PFSK-1 (cell line): ENCODE measurements around the gene RREB1.

Source experiments
- FOXP2 ChIP-seq: optimal IDR thresholded peaks from 2 replicates; pipeline ENCODE3; 2011; ENCODE audit warnings: borderline replicate concordance, control low read depth, inconsistent platforms; ENCODE audit not compliant: insufficient read depth; ENCODE audit errors: extremely low read length, extremely low read depth
- POLR2AphosphoS5 ChIP-seq: IDR thresholded peaks from 2 replicates; pipeline ENCODE4 v1.6.1; 2012; ENCODE audit warnings: low read depth, mild to moderate bottlenecking, control low read depth, low read length, moderate library complexity
- SIN3A ChIP-seq: IDR thresholded peaks from 2 replicates; pipeline ENCODE4 v1.6.1; 2012; ENCODE audit warnings: mild to moderate bottlenecking, low read length, moderate library complexity, borderline replicate concordance; ENCODE audit not compliant: insufficient read depth
- TAF1 ChIP-seq: IDR thresholded peaks from 2 replicates; pipeline ENCODE4 v1.6.1; 2012; ENCODE audit warnings: low read length, control low read depth, borderline replicate concordance; ENCODE audit not compliant: insufficient read depth
- TF ChIP-seq, protein P1 (sequence below), 2 experiments: IDR thresholded peaks; 2 replicates each; pipeline versions ENCODE4 v1.6.1 to v1.8.0; 2011 to 2012; ENCODE audit warnings: low read depth in 2 of 2, low read length in 2 of 2, control low read depth in 1 of 2, inconsistent platforms in 1 of 2, mild to moderate bottlenecking in 1 of 2, moderate library complexity in 1 of 2; ENCODE audit not compliant: insufficient read depth in 1 of 2

The RREB1 gene

DNA sequence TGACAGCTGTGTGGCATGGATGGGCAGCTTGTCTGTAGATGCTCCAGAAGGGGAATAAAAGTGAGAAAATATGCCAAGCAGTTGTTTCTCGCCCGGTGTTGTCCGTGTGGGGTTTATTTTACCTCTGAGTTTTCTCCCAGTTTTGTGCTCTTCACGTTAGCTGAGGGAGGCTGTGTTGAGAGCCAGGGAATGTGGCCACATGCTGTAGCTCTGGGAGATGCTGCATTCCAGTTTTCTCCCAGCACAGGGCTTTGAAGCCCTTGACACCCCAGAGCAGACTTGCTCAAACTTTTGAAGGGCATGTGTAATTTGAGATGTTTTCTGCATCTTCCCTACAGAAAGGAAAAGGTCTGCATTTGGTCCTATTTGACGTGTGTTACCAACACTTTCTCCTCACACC, 67.7 kb downstream of the RREB1 start:
- TF ChIP-seq SIN3A = no peak
- TF ChIP-seq, protein P1, sequence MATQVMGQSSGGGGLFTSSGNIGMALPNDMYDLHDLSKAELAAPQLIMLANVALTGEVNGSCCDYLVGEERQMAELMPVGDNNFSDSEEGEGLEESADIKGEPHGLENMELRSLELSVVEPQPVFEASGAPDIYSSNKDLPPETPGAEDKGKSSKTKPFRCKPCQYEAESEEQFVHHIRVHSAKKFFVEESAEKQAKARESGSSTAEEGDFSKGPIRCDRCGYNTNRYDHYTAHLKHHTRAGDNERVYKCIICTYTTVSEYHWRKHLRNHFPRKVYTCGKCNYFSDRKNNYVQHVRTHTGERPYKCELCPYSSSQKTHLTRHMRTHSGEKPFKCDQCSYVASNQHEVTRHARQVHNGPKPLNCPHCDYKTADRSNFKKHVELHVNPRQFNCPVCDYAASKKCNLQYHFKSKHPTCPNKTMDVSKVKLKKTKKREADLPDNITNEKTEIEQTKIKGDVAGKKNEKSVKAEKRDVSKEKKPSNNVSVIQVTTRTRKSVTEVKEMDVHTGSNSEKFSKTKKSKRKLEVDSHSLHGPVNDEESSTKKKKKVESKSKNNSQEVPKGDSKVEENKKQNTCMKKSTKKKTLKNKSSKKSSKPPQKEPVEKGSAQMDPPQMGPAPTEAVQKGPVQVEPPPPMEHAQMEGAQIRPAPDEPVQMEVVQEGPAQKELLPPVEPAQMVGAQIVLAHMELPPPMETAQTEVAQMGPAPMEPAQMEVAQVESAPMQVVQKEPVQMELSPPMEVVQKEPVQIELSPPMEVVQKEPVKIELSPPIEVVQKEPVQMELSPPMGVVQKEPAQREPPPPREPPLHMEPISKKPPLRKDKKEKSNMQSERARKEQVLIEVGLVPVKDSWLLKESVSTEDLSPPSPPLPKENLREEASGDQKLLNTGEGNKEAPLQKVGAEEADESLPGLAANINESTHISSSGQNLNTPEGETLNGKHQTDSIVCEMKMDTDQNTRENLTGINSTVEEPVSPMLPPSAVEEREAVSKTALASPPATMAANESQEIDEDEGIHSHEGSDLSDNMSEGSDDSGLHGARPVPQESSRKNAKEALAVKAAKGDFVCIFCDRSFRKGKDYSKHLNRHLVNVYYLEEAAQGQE (IDR thresholded peaks at IDR 0.05; ENCODE audit: insufficient read depth in 1 of 2, low read depth in 2 of 2, low read length in 2 of 2) = no peak

- TF ChIP-seq, protein P1 (IDR thresholded peaks at IDR 0.05; ENCODE audit: insufficient read depth in 1 of 2, low read depth in 2 of 2, low read length in 2 of 2) = no peak
- TF ChIP-seq FOXP2 (no peak), TAF1 (no peak), POLR2AphosphoS5 (no peak), SIN3A (no peak)
Measured at GRCh38 chr6:7176208-7176607, 68.4 kb downstream of the RREB1 start.

DNA sequence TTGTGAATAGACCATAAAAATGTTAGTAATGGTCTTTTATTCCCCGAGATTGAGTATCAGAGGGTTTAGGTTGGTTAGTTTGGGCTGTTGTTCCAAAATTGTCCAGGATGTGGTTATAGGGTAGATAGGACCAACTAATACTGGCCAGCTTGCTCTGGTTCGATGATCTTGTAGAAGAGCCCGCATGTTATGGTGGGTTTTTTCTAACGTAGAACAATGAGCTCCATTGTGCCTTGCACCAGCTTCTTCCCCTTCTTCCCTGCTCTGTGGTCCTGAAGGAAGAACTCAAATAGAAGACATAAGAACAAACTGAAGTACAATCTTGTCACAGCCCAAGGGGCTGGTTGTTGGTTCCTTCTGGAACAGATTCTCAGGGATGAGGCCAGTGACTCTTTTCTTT, 70.5 kb downstream of the RREB1 start:
- TF ChIP-seq POLR2AphosphoS5 = no peak

DNA sequence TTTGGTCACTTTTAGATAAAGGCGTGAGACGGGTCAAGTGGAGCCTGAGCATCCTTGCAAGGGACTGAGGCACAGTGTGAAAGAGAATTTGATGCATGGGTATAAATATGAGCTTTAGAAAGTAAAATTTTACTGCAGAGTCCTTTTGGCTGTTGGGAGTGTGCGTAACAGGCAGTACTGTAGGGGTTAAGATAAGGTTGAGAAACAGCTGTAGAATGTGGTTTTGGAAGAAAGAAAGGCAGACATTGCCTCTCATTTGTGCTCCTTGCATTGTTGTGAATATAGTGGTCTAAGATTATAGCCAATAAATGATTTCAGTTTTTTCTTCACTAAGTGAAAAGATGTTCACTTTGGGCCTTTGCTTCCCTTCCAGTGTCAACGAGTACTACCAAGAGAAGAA, 73.0 kb downstream of the RREB1 start:
- TF ChIP-seq, protein P1 (IDR thresholded peaks at IDR 0.05; ENCODE audit: insufficient read depth in 1 of 2, low read depth in 2 of 2, low read length in 2 of 2) = no peak
- TF ChIP-seq SIN3A (no peak), FOXP2 (no peak), TAF1 (no peak), POLR2AphosphoS5 (no peak)

- TF ChIP-seq, protein P1 (IDR thresholded peaks at IDR 0.05; ENCODE audit: insufficient read depth in 1 of 2, low read depth in 2 of 2, low read length in 2 of 2) = no peak
- TF ChIP-seq TAF1 (no peak), FOXP2 (no peak), POLR2AphosphoS5 (no peak), SIN3A (no peak)
Measured at GRCh38 chr6:7183707-7184106, 75.9 kb downstream of the RREB1 start.

GRCh38 chr6:7184502-7184901, 76.7 kb downstream of the RREB1 start:
- TF ChIP-seq SIN3A (no peak), FOXP2 (no peak), TAF1 (no peak), POLR2AphosphoS5 (no peak)
- TF ChIP-seq, protein P1 (IDR thresholded peaks at IDR 0.05; ENCODE audit: insufficient read depth in 1 of 2, low read depth in 2 of 2, low read length in 2 of 2) = no peak
